ENCODE results near the gene CEBPZOS.
"Not testable (repeated sequence)": the region's sequence is repeated elsewhere in the genome, so short reads cannot be mapped to it uniquely, and the experiment has no call there.

CEBPZOS gene

DNA sequence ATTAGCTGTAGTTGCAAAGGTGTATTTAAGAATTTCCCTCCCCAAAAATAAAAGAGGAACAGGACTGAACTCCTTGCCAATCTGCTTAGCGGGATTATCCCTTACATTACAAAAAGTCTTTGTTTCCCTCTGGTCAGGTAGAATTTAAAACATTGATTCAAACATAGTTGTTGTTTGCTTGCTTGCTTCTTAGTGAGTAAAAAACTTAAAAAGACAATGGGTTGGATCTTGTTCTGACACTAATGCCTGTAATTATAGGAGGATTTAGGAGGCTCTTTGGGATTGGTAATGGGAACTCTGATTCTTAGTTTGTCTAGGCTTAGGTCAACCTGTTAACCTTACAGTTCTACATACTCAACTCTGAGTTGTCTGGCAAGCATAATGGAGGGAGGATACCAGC is 3.7 kb upstream of the CEBPZOS start:
- no peak overlapping the region for H3K27ac ChIP-seq
- TF ChIP-seq, protein P1, sequence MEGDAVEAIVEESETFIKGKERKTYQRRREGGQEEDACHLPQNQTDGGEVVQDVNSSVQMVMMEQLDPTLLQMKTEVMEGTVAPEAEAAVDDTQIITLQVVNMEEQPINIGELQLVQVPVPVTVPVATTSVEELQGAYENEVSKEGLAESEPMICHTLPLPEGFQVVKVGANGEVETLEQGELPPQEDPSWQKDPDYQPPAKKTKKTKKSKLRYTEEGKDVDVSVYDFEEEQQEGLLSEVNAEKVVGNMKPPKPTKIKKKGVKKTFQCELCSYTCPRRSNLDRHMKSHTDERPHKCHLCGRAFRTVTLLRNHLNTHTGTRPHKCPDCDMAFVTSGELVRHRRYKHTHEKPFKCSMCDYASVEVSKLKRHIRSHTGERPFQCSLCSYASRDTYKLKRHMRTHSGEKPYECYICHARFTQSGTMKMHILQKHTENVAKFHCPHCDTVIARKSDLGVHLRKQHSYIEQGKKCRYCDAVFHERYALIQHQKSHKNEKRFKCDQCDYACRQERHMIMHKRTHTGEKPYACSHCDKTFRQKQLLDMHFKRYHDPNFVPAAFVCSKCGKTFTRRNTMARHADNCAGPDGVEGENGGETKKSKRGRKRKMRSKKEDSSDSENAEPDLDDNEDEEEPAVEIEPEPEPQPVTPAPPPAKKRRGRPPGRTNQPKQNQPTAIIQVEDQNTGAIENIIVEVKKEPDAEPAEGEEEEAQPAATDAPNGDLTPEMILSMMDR (conservative IDR thresholded peaks at IDR 0.05) = no peak

GRCh38 chr2:37195862-37196319 is 405 bp upstream of the CEBPZOS start:
- H3K27ac ChIP-seq = peak overlapping the region; percentile 87

- H3K27ac ChIP-seq = no peak overlapping the region
- TF ChIP-seq, protein P1 (conservative IDR thresholded peaks at IDR 0.05) = no peak
Observed at GRCh38 chr2:37198681-37199065, 2.4 kb downstream of the CEBPZOS start.

- TF ChIP-seq, protein P1 (conservative IDR thresholded peaks at IDR 0.05) = no peak
- no peak overlapping the region for H3K27ac ChIP-seq
Observed at GRCh38 chr2:37201208-37201607, 4.9 kb downstream of the CEBPZOS start.

DNA sequence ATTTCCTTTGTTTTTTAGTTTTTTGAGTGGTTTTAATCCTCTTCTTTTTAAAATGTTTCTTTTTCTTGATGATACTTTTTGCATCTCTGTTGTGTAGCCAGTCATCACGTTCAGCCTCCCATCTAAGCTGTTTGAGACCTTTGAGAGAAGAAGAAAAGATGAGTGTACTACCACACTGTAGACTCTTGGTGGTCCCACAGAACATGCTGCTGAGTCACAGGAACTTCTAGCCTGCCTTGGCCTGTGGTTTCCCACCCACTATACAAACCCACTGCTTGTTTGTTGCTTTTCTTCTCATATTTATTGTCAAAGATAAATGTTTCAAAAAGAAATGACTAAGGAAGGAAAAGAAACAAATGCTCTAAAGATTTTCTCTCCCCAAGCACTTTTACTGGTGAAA is 5.5 kb downstream of the CEBPZOS start:
- no peak overlapping the region for H3K27ac ChIP-seq
- TF ChIP-seq, protein P1 (conservative IDR thresholded peaks at IDR 0.05) = no peak

DNA sequence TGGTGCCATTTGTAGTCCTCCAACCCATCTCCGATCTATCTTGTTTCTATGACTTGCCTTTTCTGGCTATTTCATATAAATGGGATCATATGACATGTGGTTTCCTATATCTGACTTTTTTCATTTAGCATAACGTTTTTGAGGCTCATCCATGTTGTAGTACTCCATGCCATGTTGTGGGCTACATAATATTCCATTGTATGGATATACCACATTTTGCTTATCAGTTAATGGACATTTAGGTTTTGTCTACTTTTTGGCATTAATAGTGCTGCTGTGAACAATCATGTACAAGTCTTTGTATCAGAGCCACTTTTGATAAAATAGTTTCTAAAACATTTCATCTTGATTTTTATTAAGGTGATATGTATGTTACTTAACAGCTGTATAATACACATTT is 7.4 kb downstream of the CEBPZOS start:
- TF ChIP-seq, protein P1 (conservative IDR thresholded peaks at IDR 0.05) = no peak
- no peak overlapping the region for H3K27ac ChIP-seq

DNA sequence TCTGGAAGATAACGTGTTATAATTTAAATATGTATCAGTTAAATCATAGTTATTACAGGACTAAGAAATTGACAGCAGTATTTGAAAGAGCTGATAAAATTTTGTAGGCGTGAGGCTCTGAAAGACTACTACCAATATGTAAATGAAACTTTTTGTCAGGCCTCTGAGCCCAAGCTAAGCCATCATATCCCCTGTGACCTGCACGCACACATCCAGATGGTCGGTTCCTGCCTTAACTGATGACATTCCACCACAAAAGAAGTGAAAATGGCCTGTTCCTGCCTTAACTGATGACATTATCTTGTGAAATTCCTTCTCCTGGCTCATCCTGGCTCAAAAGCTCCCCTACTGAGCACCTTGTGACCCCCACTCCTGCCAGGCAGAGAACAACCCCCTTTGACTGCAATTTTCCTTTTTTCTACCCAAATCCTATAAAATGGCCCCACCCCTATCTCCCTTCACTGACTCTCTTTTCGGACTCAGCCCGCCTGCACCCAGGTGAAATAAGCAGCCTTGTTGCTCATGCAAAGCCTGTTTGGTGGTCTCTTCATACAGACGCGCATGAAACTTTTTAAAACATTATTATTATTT is 8.9 kb downstream of the CEBPZOS start:
- H3K27ac ChIP-seq = not testable (repeated sequence)

DNA sequence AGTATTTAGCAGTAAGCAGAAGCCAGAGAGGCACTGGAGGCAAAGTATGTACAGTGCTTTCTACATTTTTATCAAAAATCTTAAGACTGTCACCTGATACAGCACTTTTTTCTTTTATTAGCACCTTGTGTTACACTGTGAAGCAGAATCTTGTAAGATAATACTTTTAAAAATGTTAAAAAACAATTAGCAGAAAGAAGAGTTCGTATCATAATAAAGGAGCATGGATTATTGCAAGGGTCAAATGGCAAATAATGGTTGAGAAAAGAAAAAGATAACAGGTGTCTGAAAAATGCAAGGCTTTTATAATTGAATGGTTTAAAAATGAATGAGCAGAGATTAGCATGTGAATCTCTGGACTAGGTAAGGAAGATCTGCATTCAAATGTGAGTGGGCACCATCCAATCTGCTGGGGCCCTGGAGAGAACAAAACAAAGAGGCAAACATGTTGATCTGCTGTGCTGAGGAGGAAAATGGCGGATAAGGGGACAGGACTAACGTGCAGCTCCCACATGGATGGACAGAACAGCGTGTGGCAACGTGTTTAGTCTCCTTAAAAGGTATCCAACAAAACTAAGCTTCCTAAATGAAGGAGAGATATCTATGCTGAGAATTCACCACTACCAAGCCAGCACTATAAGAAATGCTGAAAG is 9.5 kb downstream of the CEBPZOS start:
- H3K27ac ChIP-seq = no peak overlapping the region
- TF ChIP-seq, protein P1 (conservative IDR thresholded peaks at IDR 0.05) = no peak

GRCh38 chr2:37206760-37207159 is 10.5 kb downstream of the CEBPZOS start:
- H3K27ac ChIP-seq = not testable (repeated sequence)

Data from VCaP (cell line).